Brain microvascular endothelial cell (primary cell): ENCODE data around the gene CLMN.

ENCODE experiments used
- DNase-seq: peaks from one replicate; pipeline ENCODE4 v3.0.0-alpha.2; 2020
- H3K27ac ChIP-seq: fragments of 250-450 bp; sonication (Bioruptor Pico); 2 replicates; pipeline ENCODE4 v1.5.1; 2020; ENCODE audit warnings: mild to moderate bottlenecking, moderate library complexity
- H3K27me3 ChIP-seq: fragments of 250-450 bp; sonication (Bioruptor Pico); replicated peaks from 2 replicates; pipeline ENCODE4 v1.5.1; 2020; ENCODE audit warnings: mild to moderate bottlenecking
- H3K36me3 ChIP-seq: fragments of 250-450 bp; sonication (Bioruptor Pico); replicated peaks from 2 replicates; pipeline ENCODE4 v1.5.1; 2020; ENCODE audit warnings: mild to moderate bottlenecking
- H3K4me3 ChIP-seq: 2 replicates; pipeline ENCODE4 v1.5.1; 2011; ENCODE audit warnings: low read depth, mild to moderate bottlenecking, control low read depth, low read length, moderate library complexity
- CTCF ChIP-seq: IDR thresholded peaks from 2 replicates; pipeline ENCODE4 v1.5.1; 2011; ENCODE audit warnings: low read depth, mild to moderate bottlenecking, moderate library complexity, low read length, control low read depth, inconsistent platforms; ENCODE audit errors: missing control alignments
- in situ Hi-C: cut with HindIII; loops from 2 replicates; pipeline ENCODE4 v1.10.0; 2017; ENCODE audit warnings: low sequenced_read_pairs, low pct_ligation_motif_present

CLMN gene

GRCh38 chr14:95258156-95258555 is 61.6 kb downstream of the CLMN start:
- H3K36me3 ChIP-seq = no peaks in the 10 kb centered on the region
- H3K4me3 ChIP-seq = no peak overlapping the region
- in situ Hi-C loops = no loop called here
- H3K27ac ChIP-seq = no peak overlapping the region
- no peak for DNase-seq
- TF ChIP-seq CTCF = no peak
- H3K27me3 ChIP-seq = no peaks in the 10 kb centered on the region

- TF ChIP-seq CTCF = no peak
- in situ Hi-C loops = no loop called here
- Histone ChIP-seq H3K27ac (no peak overlapping the region), H3K36me3 (no peaks in the 10 kb centered on the region), H3K4me3 (no peak overlapping the region), H3K27me3 (no peaks in the 10 kb centered on the region)
- DNase-seq = no peak
Measured at GRCh38 chr14:95257521-95257920, 62.2 kb downstream of the CLMN start.

GRCh38 chr14:95256776-95257060 is 63.0 kb downstream of the CLMN start:
- Histone ChIP-seq H3K4me3 (no peak overlapping the region), H3K27me3 (no peaks in the 10 kb centered on the region), H3K27ac (no peak overlapping the region), H3K36me3 (no peaks in the 10 kb centered on the region)
- in situ Hi-C loops = no loop called here
- TF ChIP-seq CTCF = no peak
- DNase-seq = no peak

DNA sequence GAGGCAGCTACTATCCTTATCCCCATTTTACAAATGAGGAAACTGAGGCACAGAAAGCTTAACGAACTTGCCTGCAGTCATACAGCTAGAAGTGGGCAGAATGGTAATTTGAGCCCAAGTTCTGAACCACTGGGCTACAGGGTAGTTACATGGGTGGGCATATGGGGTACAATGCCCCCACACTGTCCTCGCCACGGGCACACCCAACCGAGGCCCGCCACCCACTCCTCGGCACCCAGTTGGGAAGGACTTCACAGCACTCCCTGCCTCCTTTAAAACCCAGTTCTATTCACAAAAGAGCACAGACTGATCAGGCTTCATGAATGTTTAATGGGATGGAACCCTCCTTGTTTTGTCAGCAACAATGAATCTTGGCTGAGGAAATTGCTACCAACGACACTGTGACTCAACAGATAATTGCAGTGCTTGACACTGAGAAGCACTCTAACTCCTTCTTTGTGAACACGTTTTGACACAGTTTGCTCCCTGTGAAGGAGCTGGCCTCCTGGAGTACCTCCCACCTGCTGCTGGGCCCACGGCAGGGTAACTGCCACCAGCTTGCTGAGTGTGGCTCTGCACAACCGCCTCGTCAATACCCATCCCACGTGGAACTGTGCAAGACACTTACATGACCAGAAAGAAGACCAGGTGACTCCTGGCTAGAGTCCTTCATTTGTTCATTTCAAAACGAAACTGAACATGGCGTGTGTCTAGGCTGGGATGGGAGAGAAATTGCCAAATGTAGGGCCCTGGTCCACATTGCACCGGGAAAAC is 63.5 kb downstream of the CLMN start:
- Histone ChIP-seq H3K27ac (peak overlapping the region; percentile 10), H3K36me3 (no peaks in the 10 kb centered on the region), H3K4me3 (no peak overlapping the region), H3K27me3 (no peaks in the 10 kb centered on the region)
- TF ChIP-seq CTCF = no peak
- in situ Hi-C loops = no loop called here
- DNase-seq = no peak

- in situ Hi-C loops = no loop called here
Measured at GRCh38 chr14:95255487-95255886, 64.2 kb downstream of the CLMN start.

More at GRCh38 chr14:95255487-95255886, 64.2 kb downstream of the CLMN start:
- Histone ChIP-seq H3K4me3 (no peak overlapping the region), H3K27ac (peak overlapping the region; percentile 10), H3K27me3 (no peaks in the 10 kb centered on the region), H3K36me3 (no peaks in the 10 kb centered on the region)
- no peak for TF ChIP-seq CTCF
- peak; percentile 88 for DNase-seq
